H9 (cell line): Measurements from ENCODE around the gene FXYD3. TPM values are rescaled to one million over a fixed set of nuclear protein-coding genes. Genes with fewer than 3 reads are reported as not detected.

Source experiments
- DNase-seq: peaks from one replicate; pipeline ENCODE4 v3.0.0-alpha.2; 2017
- H2AFZ ChIP-seq: one replicate; pipeline ENCODE4 v1.6.1; 2013; ENCODE audit warnings: mild to moderate bottlenecking, low read length, control low read depth, moderate library complexity
- H2AK5ac ChIP-seq: 2 replicates; pipeline ENCODE4 v1.6.1; 2013; ENCODE audit warnings: low read length, control low read depth, mixed read lengths; ENCODE audit not compliant: insufficient read length
- H2BK120ac ChIP-seq: one replicate; pipeline ENCODE4 v1.6.1; 2013; ENCODE audit warnings: low read depth, mild to moderate bottlenecking, low read length, control low read depth, inconsistent platforms; ENCODE audit not compliant: poor library complexity, severe bottlenecking
- H2BK12ac ChIP-seq: 2 replicates; pipeline ENCODE4 v1.6.1; 2013; ENCODE audit warnings: low read length, control low read depth, mixed read lengths, low read depth; ENCODE audit not compliant: insufficient read length
- H2BK15ac ChIP-seq: 2 replicates; pipeline ENCODE4 v1.6.1; 2013; ENCODE audit warnings: low read depth, low read length, control low read depth
- H2BK20ac ChIP-seq: one replicate; pipeline ENCODE4 v1.6.1; 2013; ENCODE audit warnings: low read depth, mild to moderate bottlenecking, low read length, control low read depth, inconsistent platforms; ENCODE audit not compliant: poor library complexity, severe bottlenecking
- H2BK5ac ChIP-seq: 2 replicates; pipeline ENCODE4 v1.6.1; 2013; ENCODE audit warnings: low read length, control low read depth, mixed read lengths; ENCODE audit not compliant: insufficient read length
- H3K14ac ChIP-seq: 2 replicates; pipeline ENCODE4 v1.6.1; 2013; ENCODE audit warnings: low read length, control low read depth; ENCODE audit not compliant: insufficient read depth
- H3K18ac ChIP-seq: 2 replicates; pipeline ENCODE4 v1.6.1; 2013; ENCODE audit warnings: low read depth, mild to moderate bottlenecking, mixed read lengths, low read length, control low read depth; ENCODE audit not compliant: insufficient read length
- H3K23ac ChIP-seq: 2 replicates; pipeline ENCODE4 v1.6.1; 2013; ENCODE audit warnings: low read length, control low read depth, mixed read lengths, low read depth; ENCODE audit not compliant: insufficient read length
- H3K23me2 ChIP-seq: 2 replicates; pipeline ENCODE4 v1.6.1; 2013; ENCODE audit warnings: low read depth, mild to moderate bottlenecking, mixed read lengths, low read length, control low read depth; ENCODE audit not compliant: insufficient read length, poor library complexity, severe bottlenecking
- H3K27ac ChIP-seq: 2 replicates; pipeline ENCODE4 v1.5.1; 2013; ENCODE audit warnings: low read length, control low read depth, mixed read lengths, low read depth; ENCODE audit not compliant: insufficient read length
- H3K27me3 ChIP-seq: 2 replicates; pipeline ENCODE4 v1.6.1; 2013; ENCODE audit warnings: low read length, control low read depth, inconsistent platforms; ENCODE audit not compliant: insufficient read depth
- H3K4ac ChIP-seq: 2 replicates; pipeline ENCODE4 v1.6.1; 2013; ENCODE audit warnings: low read depth, mild to moderate bottlenecking, control low read depth, inconsistent platforms, low read length, moderate library complexity
- H3K4me1 ChIP-seq: 2 replicates; pipeline ENCODE4 v1.6.1; 2013; ENCODE audit warnings: low read length, control low read depth, inconsistent platforms; ENCODE audit not compliant: insufficient read depth
- H3K4me2 ChIP-seq: 2 replicates; pipeline ENCODE4 v1.6.1; 2013; ENCODE audit warnings: low read length, control low read depth, mixed read lengths; ENCODE audit not compliant: insufficient read length, insufficient read depth
- H3K56ac ChIP-seq: 2 replicates; pipeline ENCODE4 v1.6.1; 2013; ENCODE audit warnings: low read depth, mild to moderate bottlenecking, mixed read lengths, low read length, control low read depth; ENCODE audit not compliant: insufficient read length
- H3K79me1 ChIP-seq: 2 replicates; pipeline ENCODE4 v1.6.1; 2013; ENCODE audit warnings: low read depth, mild to moderate bottlenecking, moderate library complexity, low read length, control low read depth, inconsistent platforms; ENCODE audit not compliant: insufficient read depth, poor library complexity, severe bottlenecking
- H3K79me2 ChIP-seq: 2 replicates; pipeline ENCODE4 v1.6.1; 2013; ENCODE audit warnings: low read length, control low read depth, inconsistent platforms; ENCODE audit not compliant: insufficient read depth
- H3K9ac ChIP-seq: 2 replicates; pipeline ENCODE4 v1.6.1; 2013; ENCODE audit warnings: low read length, control low read depth, mixed read lengths; ENCODE audit not compliant: insufficient read length; ENCODE audit errors: extremely low read depth
- H3K9me3 ChIP-seq: one replicate; pipeline ENCODE4 v1.6.1; 2013; ENCODE audit warnings: low read depth, low read length, inconsistent platforms; ENCODE audit not compliant: control insufficient read depth
- H3T11ph ChIP-seq: one replicate; pipeline ENCODE4 v1.6.1; 2013; ENCODE audit warnings: mild to moderate bottlenecking, low read length, control low read depth, inconsistent platforms
- H4K20me1 ChIP-seq: one replicate; pipeline ENCODE4 v1.6.1; 2013; ENCODE audit not compliant: control insufficient read depth, insufficient read length, insufficient read depth
- H4K5ac ChIP-seq: 2 replicates; pipeline ENCODE4 v1.6.1; 2013; ENCODE audit warnings: low read depth, mild to moderate bottlenecking, mixed read lengths, low read length, control low read depth; ENCODE audit not compliant: insufficient read length
- H4K8ac ChIP-seq: replicated peaks from 2 replicates; pipeline ENCODE4 v1.6.1; 2013; ENCODE audit warnings: low read length, control low read depth, mixed read lengths, low read depth; ENCODE audit not compliant: insufficient read length
- H4K91ac ChIP-seq: 2 replicates; pipeline ENCODE4 v1.6.1; 2013; ENCODE audit warnings: low read depth, mild to moderate bottlenecking, moderate library complexity, mixed read lengths, low read length, control low read depth; ENCODE audit not compliant: insufficient read length
- H3K27ac Mint-ChIP-seq, 3 experiments: 2 replicates in 2 of 3; 3 replicates in 1 of 3; pipeline ENCODE4 v1.8.0; 2020 to 2021; ENCODE audit warnings: mixed read lengths in 3 of 3, mild to moderate bottlenecking in 1 of 3, moderate library complexity in 1 of 3
- H3K27me3 Mint-ChIP-seq: 2 replicates; pipeline ENCODE4 v1.8.0; 2021; ENCODE audit warnings: low read depth, mild to moderate bottlenecking, moderate library complexity, mixed read lengths
- H3K36me3 Mint-ChIP-seq, 3 experiments: 2 replicates in 2 of 3; 3 replicates in 1 of 3; pipeline ENCODE4 v1.8.0; 2020 to 2021; ENCODE audit warnings: low read depth in 3 of 3, mixed read lengths in 3 of 3; ENCODE audit not compliant: insufficient read depth in 1 of 3
- H3K4me1 Mint-ChIP-seq, 2 experiments: 2 replicates each; pipeline ENCODE4 v1.8.0; 2020; ENCODE audit warnings: mixed read lengths in 2 of 2
- H3K4me3 Mint-ChIP-seq, 2 experiments: 2 replicates in 1 of 2; 3 replicates in 1 of 2; pipeline ENCODE4 v1.8.0; 2020 to 2021; ENCODE audit warnings: mild to moderate bottlenecking in 2 of 2, mixed read lengths in 2 of 2, moderate library complexity in 1 of 2
- H3K9me3 Mint-ChIP-seq, 2 experiments: 2 replicates in 1 of 2; 3 replicates in 1 of 2; pipeline ENCODE4 v1.8.0; 2020; ENCODE audit warnings: mild to moderate bottlenecking in 2 of 2, mixed read lengths in 2 of 2, moderate library complexity in 1 of 2
- WGBS: extraction: QIAGEN DNeasy Blood & Tissue Kit; methylation state at CpG from one replicate; pipeline ENCODE4 v1.1.7; 2013; ENCODE audit warnings: missing lambda C conversion rate, low lambda C conversion rate, mixed read lengths; ENCODE audit not compliant: insufficient read length; ENCODE audit errors: extremely low coverage; 5-methylcytosine and 5-hydroxymethylcytosine counted together
- total RNA-seq: library from RNA; stranded (reverse); gene quantifications from 2 replicates; pipeline ENCODE4 v1.2.1, GENCODE V29; 2021
- TF ChIP-seq, protein P1 (sequence below): fragments of 200-600 bp; sonication (generic); conservative IDR thresholded peaks from 3 replicates; pipeline ENCODE4 v1.8.0; 2021; ENCODE audit warnings: antibody characterized with exemption, mild to moderate bottlenecking

Gene FXYD3
- total RNA-seq, 1 experiment from 2014 or later: 1.5 TPM

DNA sequence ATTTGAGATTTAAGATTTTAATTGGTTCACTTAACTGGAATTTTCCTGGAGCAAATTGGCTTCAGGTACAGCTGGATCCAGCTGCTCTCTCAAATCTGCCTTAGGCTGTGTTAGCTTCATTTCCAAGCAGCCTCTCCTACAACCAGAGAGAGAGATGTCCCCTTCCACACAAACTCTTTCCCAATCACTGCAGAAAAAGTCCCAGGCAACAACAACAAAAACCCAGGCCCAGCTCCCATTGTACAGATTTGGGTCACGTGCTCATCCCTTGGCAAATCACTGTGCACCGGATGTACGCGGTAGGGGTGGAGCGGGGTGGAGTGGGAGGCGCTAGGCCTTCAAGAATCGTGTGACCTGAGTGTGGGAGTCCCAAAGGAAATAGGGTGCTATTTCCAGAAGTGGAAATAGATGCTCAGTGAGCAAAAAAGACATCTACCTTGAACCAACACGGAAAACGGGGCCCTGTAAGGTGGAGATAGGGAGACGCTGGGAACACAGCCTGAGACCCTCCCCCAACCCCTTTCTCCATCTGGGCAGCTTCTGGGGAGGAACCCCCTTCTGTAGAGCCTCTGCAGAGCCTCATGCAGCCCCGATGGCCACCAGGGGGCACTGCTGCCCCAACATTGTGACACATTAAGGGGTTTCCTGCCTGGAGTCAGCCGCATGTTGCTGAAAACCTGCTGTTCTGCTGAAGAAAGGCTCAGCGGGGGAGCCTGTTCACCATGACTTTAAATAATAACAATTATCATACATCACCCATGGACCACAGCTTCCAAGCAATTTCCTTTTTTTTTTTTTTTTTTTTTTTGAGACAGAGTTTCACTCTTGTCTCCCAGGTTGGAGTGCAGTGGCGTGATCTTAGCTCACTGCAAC is 48.7 kb upstream of the FXYD3 start:
- Histone ChIP-seq H2AK5ac (no peak overlapping the region), H3K9me3 (no peaks in the 10 kb centered on the region), H3K56ac (no peak overlapping the region), H4K5ac (peak overlapping the region; percentile 40), H3K9ac (no peak overlapping the region), H2BK5ac (no peak overlapping the region), H2BK15ac (no peak overlapping the region), H3K23ac (no peak overlapping the region), H3K4ac (no peak overlapping the region), H3K27ac (peak overlapping the region; percentile 60), H2BK12ac (no peak overlapping the region), H2BK20ac (no peak overlapping the region), H3T11ph (no peak overlapping the region), H4K20me1 (no peaks in the 10 kb centered on the region), H2BK120ac (no peak overlapping the region), H3K79me1 (no peaks in the 10 kb centered on the region), H3K79me2 (no peaks in the 10 kb centered on the region), H3K27me3 (no peaks in the 10 kb centered on the region), H3K23me2 (no peaks in the 10 kb centered on the region), H3K18ac (peak overlapping the region; percentile 68), H3K14ac (no peak overlapping the region), H4K8ac (no peak overlapping the region), H3K4me2 (peak overlapping the region; percentile 18), H3K4me1 (peaks cover 5% of the 10 kb centered on the region; the same call in 1 of the 2 replicates), H2AFZ (no peak overlapping the region), H4K91ac (no peak overlapping the region)
- H3K4me1 Mint-ChIP-seq: peaks cover 26 to 29% of the 10 kb centered on the region in 2 experiments
- TF ChIP-seq, protein P1, sequence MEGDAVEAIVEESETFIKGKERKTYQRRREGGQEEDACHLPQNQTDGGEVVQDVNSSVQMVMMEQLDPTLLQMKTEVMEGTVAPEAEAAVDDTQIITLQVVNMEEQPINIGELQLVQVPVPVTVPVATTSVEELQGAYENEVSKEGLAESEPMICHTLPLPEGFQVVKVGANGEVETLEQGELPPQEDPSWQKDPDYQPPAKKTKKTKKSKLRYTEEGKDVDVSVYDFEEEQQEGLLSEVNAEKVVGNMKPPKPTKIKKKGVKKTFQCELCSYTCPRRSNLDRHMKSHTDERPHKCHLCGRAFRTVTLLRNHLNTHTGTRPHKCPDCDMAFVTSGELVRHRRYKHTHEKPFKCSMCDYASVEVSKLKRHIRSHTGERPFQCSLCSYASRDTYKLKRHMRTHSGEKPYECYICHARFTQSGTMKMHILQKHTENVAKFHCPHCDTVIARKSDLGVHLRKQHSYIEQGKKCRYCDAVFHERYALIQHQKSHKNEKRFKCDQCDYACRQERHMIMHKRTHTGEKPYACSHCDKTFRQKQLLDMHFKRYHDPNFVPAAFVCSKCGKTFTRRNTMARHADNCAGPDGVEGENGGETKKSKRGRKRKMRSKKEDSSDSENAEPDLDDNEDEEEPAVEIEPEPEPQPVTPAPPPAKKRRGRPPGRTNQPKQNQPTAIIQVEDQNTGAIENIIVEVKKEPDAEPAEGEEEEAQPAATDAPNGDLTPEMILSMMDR: peak; percentile 98
- WGBS: no CpG with 5 or more reads among the region's 14 CpGs
- H3K36me3 Mint-ChIP-seq: peaks cover 0 to 4% (median 0%) of the 10 kb centered on the region in 3 experiments; a peak in 3 of 7 replicates
- peak; percentile 96 for DNase-seq
- peaks cover 6 to 8% of the 10 kb centered on the region in 2 experiments; a peak in 4 of 5 replicates for H3K9me3 Mint-ChIP-seq
- peaks cover 22% of the 10 kb centered on the region for H3K27me3 Mint-ChIP-seq
- H3K27ac Mint-ChIP-seq: peak overlapping the region; percentile 86 to 96 (median 95)
- H3K4me3 Mint-ChIP-seq: peak overlapping the region; percentile 46 to 47; a peak in 4 of 5 replicates
